H9 (cell line): Measurements from ENCODE around the gene MTNR1B. TPM values are rescaled to one million over a fixed set of nuclear protein-coding genes. Genes with fewer than 3 reads are reported as not detected.

ENCODE experiments used
- DNase-seq: peaks from one replicate; pipeline ENCODE4 v3.0.0-alpha.2; 2017
- H2AFZ ChIP-seq: one replicate; pipeline ENCODE4 v1.6.1; 2013; ENCODE audit warnings: mild to moderate bottlenecking, low read length, control low read depth, moderate library complexity
- H2AK5ac ChIP-seq: 2 replicates; pipeline ENCODE4 v1.6.1; 2013; ENCODE audit warnings: low read length, control low read depth, mixed read lengths; ENCODE audit not compliant: insufficient read length
- H2BK120ac ChIP-seq: one replicate; pipeline ENCODE4 v1.6.1; 2013; ENCODE audit warnings: low read depth, mild to moderate bottlenecking, low read length, control low read depth, inconsistent platforms; ENCODE audit not compliant: poor library complexity, severe bottlenecking
- H2BK12ac ChIP-seq: 2 replicates; pipeline ENCODE4 v1.6.1; 2013; ENCODE audit warnings: low read length, control low read depth, mixed read lengths, low read depth; ENCODE audit not compliant: insufficient read length
- H2BK15ac ChIP-seq: 2 replicates; pipeline ENCODE4 v1.6.1; 2013; ENCODE audit warnings: low read depth, low read length, control low read depth
- H2BK20ac ChIP-seq: one replicate; pipeline ENCODE4 v1.6.1; 2013; ENCODE audit warnings: low read depth, mild to moderate bottlenecking, low read length, control low read depth, inconsistent platforms; ENCODE audit not compliant: poor library complexity, severe bottlenecking
- H2BK5ac ChIP-seq: 2 replicates; pipeline ENCODE4 v1.6.1; 2013; ENCODE audit warnings: low read length, control low read depth, mixed read lengths; ENCODE audit not compliant: insufficient read length
- H3K14ac ChIP-seq: 2 replicates; pipeline ENCODE4 v1.6.1; 2013; ENCODE audit warnings: low read length, control low read depth; ENCODE audit not compliant: insufficient read depth
- H3K18ac ChIP-seq: 2 replicates; pipeline ENCODE4 v1.6.1; 2013; ENCODE audit warnings: low read depth, mild to moderate bottlenecking, mixed read lengths, low read length, control low read depth; ENCODE audit not compliant: insufficient read length
- H3K23ac ChIP-seq: 2 replicates; pipeline ENCODE4 v1.6.1; 2013; ENCODE audit warnings: low read length, control low read depth, mixed read lengths, low read depth; ENCODE audit not compliant: insufficient read length
- H3K23me2 ChIP-seq: 2 replicates; pipeline ENCODE4 v1.6.1; 2013; ENCODE audit warnings: low read depth, mild to moderate bottlenecking, mixed read lengths, low read length, control low read depth; ENCODE audit not compliant: insufficient read length, poor library complexity, severe bottlenecking
- H3K27ac ChIP-seq: 2 replicates; pipeline ENCODE4 v1.5.1; 2013; ENCODE audit warnings: low read length, control low read depth, mixed read lengths, low read depth; ENCODE audit not compliant: insufficient read length
- H3K27me3 ChIP-seq: 2 replicates; pipeline ENCODE4 v1.6.1; 2013; ENCODE audit warnings: low read length, control low read depth, inconsistent platforms; ENCODE audit not compliant: insufficient read depth
- H3K4ac ChIP-seq: 2 replicates; pipeline ENCODE4 v1.6.1; 2013; ENCODE audit warnings: low read depth, mild to moderate bottlenecking, control low read depth, inconsistent platforms, low read length, moderate library complexity
- H3K4me1 ChIP-seq: 2 replicates; pipeline ENCODE4 v1.6.1; 2013; ENCODE audit warnings: low read length, control low read depth, inconsistent platforms; ENCODE audit not compliant: insufficient read depth
- H3K4me2 ChIP-seq: 2 replicates; pipeline ENCODE4 v1.6.1; 2013; ENCODE audit warnings: low read length, control low read depth, mixed read lengths; ENCODE audit not compliant: insufficient read length, insufficient read depth
- H3K56ac ChIP-seq: 2 replicates; pipeline ENCODE4 v1.6.1; 2013; ENCODE audit warnings: low read depth, mild to moderate bottlenecking, mixed read lengths, low read length, control low read depth; ENCODE audit not compliant: insufficient read length
- H3K79me1 ChIP-seq: 2 replicates; pipeline ENCODE4 v1.6.1; 2013; ENCODE audit warnings: low read depth, mild to moderate bottlenecking, moderate library complexity, low read length, control low read depth, inconsistent platforms; ENCODE audit not compliant: insufficient read depth, poor library complexity, severe bottlenecking
- H3K79me2 ChIP-seq: 2 replicates; pipeline ENCODE4 v1.6.1; 2013; ENCODE audit warnings: low read length, control low read depth, inconsistent platforms; ENCODE audit not compliant: insufficient read depth
- H3K9ac ChIP-seq: 2 replicates; pipeline ENCODE4 v1.6.1; 2013; ENCODE audit warnings: low read length, control low read depth, mixed read lengths; ENCODE audit not compliant: insufficient read length; ENCODE audit errors: extremely low read depth
- H3K9me3 ChIP-seq: one replicate; pipeline ENCODE4 v1.6.1; 2013; ENCODE audit warnings: low read depth, low read length, inconsistent platforms; ENCODE audit not compliant: control insufficient read depth
- H3T11ph ChIP-seq: one replicate; pipeline ENCODE4 v1.6.1; 2013; ENCODE audit warnings: mild to moderate bottlenecking, low read length, control low read depth, inconsistent platforms
- H4K20me1 ChIP-seq: one replicate; pipeline ENCODE4 v1.6.1; 2013; ENCODE audit not compliant: control insufficient read depth, insufficient read length, insufficient read depth
- H4K5ac ChIP-seq: 2 replicates; pipeline ENCODE4 v1.6.1; 2013; ENCODE audit warnings: low read depth, mild to moderate bottlenecking, mixed read lengths, low read length, control low read depth; ENCODE audit not compliant: insufficient read length
- H4K8ac ChIP-seq: replicated peaks from 2 replicates; pipeline ENCODE4 v1.6.1; 2013; ENCODE audit warnings: low read length, control low read depth, mixed read lengths, low read depth; ENCODE audit not compliant: insufficient read length
- H4K91ac ChIP-seq: 2 replicates; pipeline ENCODE4 v1.6.1; 2013; ENCODE audit warnings: low read depth, mild to moderate bottlenecking, moderate library complexity, mixed read lengths, low read length, control low read depth; ENCODE audit not compliant: insufficient read length
- H3K27ac Mint-ChIP-seq, 3 experiments: 2 replicates in 2 of 3; 3 replicates in 1 of 3; pipeline ENCODE4 v1.8.0; 2020 to 2021; ENCODE audit warnings: mixed read lengths in 3 of 3, mild to moderate bottlenecking in 1 of 3, moderate library complexity in 1 of 3
- H3K27me3 Mint-ChIP-seq: 2 replicates; pipeline ENCODE4 v1.8.0; 2021; ENCODE audit warnings: low read depth, mild to moderate bottlenecking, moderate library complexity, mixed read lengths
- H3K36me3 Mint-ChIP-seq, 3 experiments: 2 replicates in 2 of 3; 3 replicates in 1 of 3; pipeline ENCODE4 v1.8.0; 2020 to 2021; ENCODE audit warnings: low read depth in 3 of 3, mixed read lengths in 3 of 3; ENCODE audit not compliant: insufficient read depth in 1 of 3
- H3K4me1 Mint-ChIP-seq, 2 experiments: 2 replicates each; pipeline ENCODE4 v1.8.0; 2020; ENCODE audit warnings: mixed read lengths in 2 of 2
- H3K4me3 Mint-ChIP-seq, 2 experiments: 2 replicates in 1 of 2; 3 replicates in 1 of 2; pipeline ENCODE4 v1.8.0; 2020 to 2021; ENCODE audit warnings: mild to moderate bottlenecking in 2 of 2, mixed read lengths in 2 of 2, moderate library complexity in 1 of 2
- H3K9me3 Mint-ChIP-seq, 2 experiments: 2 replicates in 1 of 2; 3 replicates in 1 of 2; pipeline ENCODE4 v1.8.0; 2020; ENCODE audit warnings: mild to moderate bottlenecking in 2 of 2, mixed read lengths in 2 of 2, moderate library complexity in 1 of 2
- CTCF ChIP-seq: fragments of 200-600 bp; sonication (generic); conservative IDR thresholded peaks from 3 replicates; pipeline ENCODE4 v1.8.0; 2021; ENCODE audit warnings: antibody characterized with exemption, mild to moderate bottlenecking
- WGBS: extraction: QIAGEN DNeasy Blood & Tissue Kit; methylation state at CpG from one replicate; pipeline ENCODE4 v1.1.7; 2013; ENCODE audit warnings: missing lambda C conversion rate, low lambda C conversion rate, mixed read lengths; ENCODE audit not compliant: insufficient read length; ENCODE audit errors: extremely low coverage; 5-methylcytosine and 5-hydroxymethylcytosine counted together
- total RNA-seq: library from RNA; stranded (reverse); gene quantifications from 2 replicates; pipeline ENCODE4 v1.2.1, GENCODE V29; 2021

Gene MTNR1B
- total RNA-seq, 1 experiment from 2014 or later, result not detected

GRCh38 chr11:92978271-92979111, 9.0 kb downstream of the MTNR1B start:
- Histone ChIP-seq H3K23ac (no peak overlapping the region), H2BK15ac (no peak overlapping the region), H4K91ac (no peak overlapping the region), H3K79me2 (no peaks in the 10 kb centered on the region), H3K56ac (no peak overlapping the region), H3K14ac (no peak overlapping the region), H3K9me3 (no peaks in the 10 kb centered on the region), H4K20me1 (no peaks in the 10 kb centered on the region), H4K5ac (no peak overlapping the region), H2AFZ (no peak overlapping the region), H3K23me2 (no peaks in the 10 kb centered on the region), H2BK12ac (no peak overlapping the region), H3K4me1 (no peaks in the 10 kb centered on the region), H3K27ac (no peak overlapping the region), H3T11ph (no peak overlapping the region), H2BK120ac (no peak overlapping the region), H2BK20ac (no peak overlapping the region), H3K27me3 (no peaks in the 10 kb centered on the region), H2AK5ac (no peak overlapping the region), H2BK5ac (no peak overlapping the region), H3K9ac (no peak overlapping the region), H3K4me2 (no peak overlapping the region), H3K79me1 (no peaks in the 10 kb centered on the region), H3K18ac (no peak overlapping the region), H4K8ac (no peak overlapping the region), H3K4ac (no peak overlapping the region)
- H3K9me3 Mint-ChIP-seq, result peaks cover 0 to 2% of the 10 kb centered on the region in 2 experiments; a peak in 2 of 5 replicates
- no peak overlapping the region for H3K27ac Mint-ChIP-seq
- TF ChIP-seq CTCF, result no peak
- H3K4me1 Mint-ChIP-seq, result no peaks in the 10 kb centered on the region
- DNase-seq, result no peak
- no CpG with 5 or more reads among the region's 7 CpGs for WGBS
- H3K4me3 Mint-ChIP-seq, result no peak overlapping the region
- no peaks in the 10 kb centered on the region for H3K27me3 Mint-ChIP-seq
- no peaks in the 10 kb centered on the region for H3K36me3 Mint-ChIP-seq
